Liver (tissue), 9 donors: Measurements from ENCODE around the gene NECTIN4. TPM values are rescaled to one million over a fixed set of nuclear protein-coding genes. Genes with fewer than 3 reads are reported as not detected.

Source experiments
- DNase-seq: peaks from one replicate; pipeline ENCODE4 v3.0.0-alpha.2; 2017; ENCODE audit warnings: low spot score
- H3K27ac ChIP-seq, 2 donors: one replicate each; pipeline ENCODE4 v1.7.0; 2013; ENCODE audit warnings: inconsistent platforms in 2 of 2, low read length in 2 of 2, control low read depth in 1 of 2, low read depth in 1 of 2, mild to moderate bottlenecking in 1 of 2
- H3K27me3 ChIP-seq, 4 donors: one replicate each; pipeline versions ENCODE4 v1.6.1 to v1.7.0; 2013; ENCODE audit warnings: low read length in 3 of 4, inconsistent platforms in 1 of 4, mild to moderate bottlenecking in 1 of 4, moderate library complexity in 1 of 4; ENCODE audit not compliant: control insufficient read depth in 4 of 4, insufficient read depth in 4 of 4
- H3K36me3 ChIP-seq, 4 donors: one replicate each; pipeline versions ENCODE4 v1.6.1 to v1.7.0; 2013; ENCODE audit warnings: low read length in 3 of 4, mild to moderate bottlenecking in 3 of 4, low read depth in 1 of 4, moderate library complexity in 1 of 4; ENCODE audit not compliant: control insufficient read depth in 4 of 4, insufficient read depth in 3 of 4
- H3K4me1 ChIP-seq, 4 donors: one replicate each; pipeline versions ENCODE4 v1.6.1 to v1.7.0; 2013; ENCODE audit warnings: low read length in 3 of 4, mild to moderate bottlenecking in 3 of 4, moderate library complexity in 1 of 4; ENCODE audit not compliant: control insufficient read depth in 4 of 4, insufficient read depth in 4 of 4
- H3K4me3 ChIP-seq, 3 donors: one replicate each; pipeline versions ENCODE4 v1.6.1 to v1.7.0; 2013; ENCODE audit warnings: low read length in 3 of 3, control low read depth in 1 of 3, low read depth in 1 of 3, mild to moderate bottlenecking in 1 of 3
- H3K9ac ChIP-seq, 2 donors: one replicate each; pipeline ENCODE4 v1.7.0; 2013; ENCODE audit warnings: low read length in 2 of 2, mild to moderate bottlenecking in 2 of 2, moderate library complexity in 2 of 2, control low read depth in 1 of 2, low read depth in 1 of 2
- H3K9me3 ChIP-seq, 4 donors: one replicate each; pipeline versions ENCODE4 v1.6.1 to v1.7.0; 2013; ENCODE audit warnings: low read length in 3 of 4; ENCODE audit not compliant: control insufficient read depth in 4 of 4
- ATF3 ChIP-seq: IDR thresholded peaks from 2 replicates; pipeline ENCODE4 v1.6.1; 2016; ENCODE audit warnings: antibody characterized with exemption
- CTCF ChIP-seq: fragments of 150-350 bp; IDR thresholded peaks from 2 replicates; pipeline ENCODE4 v1.5.1; 2017; ENCODE audit warnings: improper control_type of control experiment, low read depth, low read length; ENCODE audit not compliant: missing input control
- EGR1 ChIP-seq, 2 donors: IDR thresholded peaks; 2 replicates each; pipeline ENCODE4 v1.6.1; 2016 to 2018; ENCODE audit warnings: antibody characterized with exemption in 2 of 2, low read depth in 2 of 2
- FOXA1 ChIP-seq: IDR thresholded peaks from 2 replicates; pipeline ENCODE4 v1.6.1; 2016; ENCODE audit warnings: antibody characterized with exemption
- FOXA2 ChIP-seq: IDR thresholded peaks from 2 replicates; pipeline ENCODE4 v1.6.1; 2016; ENCODE audit warnings: antibody characterized with exemption
- GABPA ChIP-seq, 2 donors: IDR thresholded peaks in 1 of 2; conservative IDR thresholded peaks in 1 of 2; 2 replicates each; pipeline ENCODE4 v1.6.1; 2016; ENCODE audit warnings: antibody characterized with exemption in 2 of 2, mild to moderate bottlenecking in 1 of 2, moderate library complexity in 1 of 2
- HNF4A ChIP-seq, 2 donors: conservative IDR thresholded peaks; 2 replicates each; pipeline ENCODE4 v1.6.1; 2016; ENCODE audit warnings: antibody characterized with exemption in 2 of 2, mild to moderate bottlenecking in 2 of 2
- HNF4G ChIP-seq: IDR thresholded peaks from 2 replicates; pipeline ENCODE4 v1.6.1; 2016; ENCODE audit warnings: antibody characterized with exemption
- JUND ChIP-seq, 2 donors: IDR thresholded peaks; 2 replicates each; pipeline ENCODE4 v1.6.1; 2016; ENCODE audit warnings: antibody characterized with exemption in 2 of 2
- MAX ChIP-seq: IDR thresholded peaks from 2 replicates; pipeline ENCODE4 v1.6.1; 2016; ENCODE audit warnings: antibody characterized with exemption
- NR2F2 ChIP-seq: IDR thresholded peaks from 2 replicates; pipeline ENCODE4 v1.6.1; 2016; ENCODE audit warnings: antibody characterized with exemption
- RAD21 ChIP-seq, 2 donors: IDR thresholded peaks; 2 replicates each; pipeline ENCODE4 v1.6.1; 2016; ENCODE audit warnings: antibody characterized with exemption in 2 of 2, mild to moderate bottlenecking in 2 of 2
- SP1 ChIP-seq: IDR thresholded peaks from 2 replicates; pipeline ENCODE4 v1.6.1; 2018; ENCODE audit warnings: antibody characterized with exemption, mild to moderate bottlenecking
- YY1 ChIP-seq: IDR thresholded peaks from 2 replicates; pipeline ENCODE4 v1.6.1; 2016; ENCODE audit warnings: antibody characterized with exemption, mild to moderate bottlenecking
- ZBTB33 ChIP-seq: IDR thresholded peaks from 2 replicates; pipeline ENCODE4 v1.6.1; 2016; ENCODE audit warnings: antibody characterized with exemption
- WGBS: extraction: QIAGEN DNeasy Blood & Tissue Kit; methylation state at CpG from one replicate; pipeline ENCODE4 v1.1.7; 2013; 5-methylcytosine and 5-hydroxymethylcytosine counted together
- polyA plus RNA-seq, 2 donors: library from polyadenylated mRNA; stranded (reverse) in 1 of 2; unstranded in 1 of 2; fragments of 200-250 nt in 1 of 2; fragments of >200 nt in 1 of 2; fragmentation: Nextera tagmentation in 1 of 2; extraction: Ambion mirVana in 1 of 2; gene quantifications; one replicate each; pipeline versions ENCODE4 v1.2.1 to v1.2.3, GENCODE V29; 2013 to 2015
- total RNA-seq, 2 donors: library from RNA; depleted of rRNA; stranded (reverse); fragments of >200 nt; gene quantifications; one replicate each; pipeline ENCODE4 v1.2.3, GENCODE V29; 2014
- donor health status: healthy.
- donor health status: healthy.
- donor health status: healthy.
- donor health status: healthy.
- donor health status: healthy.

NECTIN4 gene
- total and polyA plus RNA-seq, 4 donors = 0.01 TPM; not detected in 3

- Histone ChIP-seq H3K9me3 (no peaks in the 10 kb centered on the region), H3K36me3 (no peaks in the 10 kb centered on the region), H3K4me1 (no peaks in the 10 kb centered on the region), H3K4me3 (no peak overlapping the region), H3K27me3 (no peaks in the 10 kb centered on the region), H3K9ac (no peak overlapping the region), H3K27ac (no peak overlapping the region)
- WGBS = 65% methylated on average over 9 of the region's 9 CpGs
- peak; percentile 55 for DNase-seq
- TF ChIP-seq RAD21 (IDR thresholded peaks at IDR 0.05) (peak; percentile 65 to 80), EGR1 (IDR thresholded peaks at IDR 0.05; ENCODE audit: low read depth in 2 of 2) (no peak), SP1 (no peak), CTCF (peak; percentile 60), FOXA1 (no peak)
Measured at GRCh38 chr1:161071886-161072371, 17.4 kb downstream of the NECTIN4 start.

- Histone ChIP-seq H3K9ac (no peak overlapping the region), H3K27ac (no peak overlapping the region), H3K27me3 (no peaks in the 10 kb centered on the region), H3K4me3 (no peak overlapping the region), H3K4me1 (no peaks in the 10 kb centered on the region), H3K36me3 (no peaks in the 10 kb centered on the region), H3K9me3 (no peaks in the 10 kb centered on the region)
- TF ChIP-seq ATF3 = no peak
- TF ChIP-seq YY1 = no peak
- no peak for TF ChIP-seq JUND (IDR thresholded peaks at IDR 0.05)
- no peak for TF ChIP-seq HNF4G
- no peak for TF ChIP-seq MAX
- no peak for DNase-seq
- 97% methylated on average over 4 of the region's 4 CpGs for WGBS
Measured at GRCh38 chr1:161070761-161071160, 18.6 kb downstream of the NECTIN4 start.

GRCh38 chr1:161069731-161070270 lies 19.6 kb downstream of the NECTIN4 start, which contains the start of gene ARHGAP30:
Gene ARHGAP30, minus strand, starts transcription at chr1:161069891. Its CDS starts 267 bp downstream, at chr1:161069624.
- H3K36me3 ChIP-seq = no peaks in the 10 kb centered on the region
- 73% methylated on average over 9 of the region's 9 CpGs for WGBS
- no peaks in the 10 kb centered on the region for H3K9me3 ChIP-seq
- TF ChIP-seq SP1 = peak; percentile 32
- TF ChIP-seq MAX = no peak
- TF ChIP-seq CTCF = no peak
- no peak for TF ChIP-seq HNF4A (conservative IDR thresholded peaks at IDR 0.05)
- TF ChIP-seq NR2F2 = no peak
- no peak for TF ChIP-seq RAD21 (IDR thresholded peaks at IDR 0.05)
- no peak for TF ChIP-seq ZBTB33
- TF ChIP-seq FOXA2 = no peak
- TF ChIP-seq GABPA (IDR thresholded peaks at IDR 0.05 in 1 of 2, conservative IDR thresholded peaks at IDR 0.05 in 1 of 2) = peak; percentile 66 to 77
- TF ChIP-seq YY1 = no peak
- no peak for TF ChIP-seq JUND (IDR thresholded peaks at IDR 0.05)
- peak within 1 kb of the TSS in 2 of 3 donors; percentile 30 to 48 for H3K4me3 ChIP-seq
- peak within 1 kb of the TSS in 1 of 2 donors; percentile 66 for H3K9ac ChIP-seq
- H3K4me1 ChIP-seq = no peaks in the 10 kb centered on the region
- DNase-seq = no peak
- no peaks in the 10 kb centered on the region for H3K27me3 ChIP-seq
- peak within 1 kb of the TSS; percentile 85 to 87 for H3K27ac ChIP-seq
